LNCAP (cell line): ENCODE data around the gene ERN1.

Source experiments
- CTCF ChIP-seq: fragments of 450-650 bp; IDR thresholded peaks from 2 replicates; pipeline ENCODE4 v1.5.1; 2017; ENCODE audit warnings: mild to moderate bottlenecking

ERN1 gene

GRCh38 chr17:64149196-64149595 lies 19.3 kb upstream of the ERN1 start:
- TF ChIP-seq CTCF: no peak

DNA sequence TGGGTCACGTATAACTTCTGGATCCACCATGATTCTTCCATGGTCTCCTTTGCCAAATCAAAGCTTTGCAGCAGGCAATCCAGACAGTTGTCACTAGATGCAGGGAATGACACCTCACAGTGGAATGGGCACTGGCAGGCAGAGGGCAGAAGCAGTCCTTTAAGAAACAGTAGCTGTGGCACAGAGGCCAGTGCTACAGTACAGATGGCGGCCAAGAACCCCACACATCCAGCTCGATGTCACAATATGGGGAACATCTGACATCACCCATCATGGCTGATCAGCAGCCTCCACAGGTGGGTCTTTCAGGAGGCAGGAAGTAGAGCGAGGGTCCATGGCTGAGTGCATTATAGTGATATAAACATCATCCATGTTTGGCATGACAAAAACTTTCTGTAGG lies 18.8 kb upstream of the ERN1 start:
- TF ChIP-seq CTCF: no peak

- TF ChIP-seq CTCF: no peak
These were observed 18.2 kb upstream of the ERN1 start for GRCh38 chr17:64148017-64148631.

DNA sequence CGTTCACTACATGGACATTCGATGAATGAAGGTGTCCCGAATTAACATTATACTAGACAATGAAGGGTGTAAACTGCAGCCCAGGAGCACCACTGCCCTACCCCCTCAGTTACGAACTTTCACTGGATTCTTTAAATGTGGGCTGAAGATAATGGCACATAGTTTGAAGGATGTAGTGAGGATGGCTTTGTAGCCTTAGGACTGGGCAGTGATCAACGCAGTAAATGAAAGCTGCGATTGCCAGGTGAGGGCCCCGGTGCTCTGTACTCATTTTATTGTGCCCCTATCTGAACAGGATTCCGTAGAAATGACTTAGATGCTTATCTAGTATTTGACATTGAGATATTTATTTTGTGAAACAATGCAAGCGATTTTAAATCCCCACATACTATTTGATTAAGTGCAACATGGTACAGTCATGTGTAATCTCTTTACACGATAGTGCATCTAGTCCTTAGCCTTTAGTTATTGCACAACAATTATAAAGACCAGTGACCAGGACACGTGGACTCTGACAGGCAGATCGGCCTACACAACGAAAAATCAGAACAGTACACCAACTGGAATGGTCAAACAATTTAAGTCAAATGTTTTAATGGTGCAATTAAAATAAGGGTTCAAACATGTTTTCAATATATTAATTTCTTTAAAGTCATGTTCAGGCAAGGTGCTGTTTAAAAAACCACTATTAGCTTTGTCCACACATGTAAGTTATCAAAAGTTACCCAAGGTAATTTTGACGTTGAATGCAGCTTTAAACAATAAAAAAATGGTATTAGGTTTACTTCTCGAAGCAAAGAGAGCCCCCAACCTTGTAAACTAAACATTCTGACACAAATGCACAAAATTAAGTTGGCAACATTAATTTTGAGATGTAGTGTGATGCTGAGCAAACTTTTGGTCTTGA lies 17.4 kb upstream of the ERN1 start:
- no peak for TF ChIP-seq CTCF

DNA sequence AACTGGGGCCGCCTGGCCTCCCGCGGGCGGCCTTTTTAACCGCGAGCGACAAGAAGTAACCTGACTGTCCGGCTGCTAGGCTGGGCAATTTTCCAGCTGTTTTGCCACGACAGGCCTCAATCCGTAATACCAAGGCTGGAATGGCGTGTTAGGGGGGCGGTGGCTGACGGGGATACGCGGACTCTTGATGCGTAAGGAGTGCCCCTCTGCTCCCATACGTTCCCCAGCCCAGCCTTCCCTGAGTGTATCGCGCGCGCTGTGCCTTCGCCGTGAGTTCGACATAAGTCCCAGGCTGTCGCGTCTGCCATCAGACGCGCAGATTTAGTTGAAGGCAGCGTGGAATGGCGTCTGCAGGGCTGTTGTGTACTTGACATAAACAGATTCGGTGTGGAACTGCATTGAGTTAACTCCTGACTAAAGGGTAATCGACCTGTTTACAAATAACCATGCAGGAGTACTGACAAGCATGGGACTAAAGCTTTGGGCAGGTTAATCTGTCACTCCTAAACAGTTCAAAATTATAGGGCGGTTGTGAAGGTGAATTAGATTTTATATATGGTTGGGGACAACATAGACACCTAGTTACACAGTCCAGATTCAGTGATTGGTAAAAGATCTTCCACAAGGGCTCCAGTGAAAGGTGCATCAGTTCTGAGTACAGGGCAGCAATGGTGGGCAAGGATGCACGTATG lies 16.6 kb upstream of the ERN1 start:
- no peak for TF ChIP-seq CTCF

DNA sequence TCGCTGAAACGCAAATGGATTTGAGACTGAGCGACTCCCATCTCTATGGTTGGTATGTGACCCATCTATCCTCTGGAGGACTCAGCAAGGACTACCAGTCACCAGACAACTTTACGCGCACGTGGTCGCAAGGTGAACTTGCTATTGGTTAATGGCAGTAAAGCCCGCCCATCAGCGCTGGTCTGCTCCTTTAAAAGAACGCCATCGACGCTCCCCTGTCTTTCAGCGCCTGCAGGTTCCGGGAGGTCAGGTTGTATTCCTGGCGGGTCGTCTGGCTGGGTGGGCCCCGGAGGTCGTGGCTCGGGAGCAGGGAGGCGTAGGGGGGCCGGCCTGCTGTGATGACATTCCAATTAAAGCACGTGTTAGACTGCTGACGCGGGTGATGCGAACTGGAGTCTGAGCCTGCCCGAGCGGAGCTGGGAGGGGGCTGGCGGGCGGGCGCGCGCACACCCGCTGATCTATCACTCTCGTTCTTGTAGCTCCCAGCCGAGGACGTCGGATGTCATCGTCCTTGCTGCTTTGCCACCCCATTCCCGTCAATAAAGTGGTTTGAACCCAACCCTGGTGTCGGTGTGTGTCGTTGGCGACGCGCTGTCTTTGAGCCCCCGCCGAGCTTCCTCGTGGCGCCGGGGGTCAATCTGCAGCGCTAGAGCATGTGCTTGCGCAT lies 15.9 kb upstream of the ERN1 start:
- no peak for TF ChIP-seq CTCF

DNA sequence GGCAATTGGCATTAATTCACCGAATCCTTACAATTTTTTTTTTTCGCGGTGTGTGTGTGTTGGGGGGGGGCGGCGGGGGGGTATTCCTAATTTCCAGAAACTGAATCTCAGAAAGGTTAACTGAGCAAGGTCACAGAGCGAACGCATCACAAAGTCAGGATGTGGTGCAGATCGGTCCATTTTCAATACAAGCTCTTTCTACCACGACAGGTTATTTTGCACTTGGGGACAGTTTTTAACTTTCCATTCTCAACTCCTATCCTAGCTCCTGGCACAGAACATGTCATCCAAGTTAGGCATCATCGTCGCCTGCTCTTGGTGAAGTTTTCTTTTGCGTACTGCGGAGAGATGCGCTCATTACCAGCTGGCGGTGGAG lies 15.4 kb upstream of the ERN1 start:
- TF ChIP-seq CTCF: no peak
